GM12878 (cell line): ENCODE data around the gene CTRB1. TPM values are rescaled to one million over a fixed set of nuclear protein-coding genes. Genes with fewer than 3 reads are reported as not detected.
"Not testable (repeated sequence)": the region's sequence is repeated elsewhere in the genome, so short reads cannot be mapped to it uniquely, and the experiment has no call there.

Experiments
- ATAC-seq: fragments of 200-7000 bp; cut with Tn5 transposase; 3 replicates; pipeline ENCODE4 v1.9.1; 2020; ENCODE audit warnings: mild to moderate bottlenecking, moderate library complexity
- BruUV-seq: library from RNA; stranded (reverse); fragments of 400-500 nt; replicated peaks from 2 replicates; lab custom pipeline; 2021; lab: Mats Ljungman, UMichigan
- CTCF ChIA-PET: fragments of 300-600 bp; sonication (Branson Sonifier 250); formaldehyde crosslinking; extraction: SDS; loops from one replicate; lab custom pipeline; 2021; ENCODE audit warnings: inconsistent platforms; lab: Yijun Ruan, JAX
- POLR2A ChIA-PET: fragments of 350-600 bp; formaldehyde crosslinking; extraction: SDS; loops from one replicate; lab custom pipeline; 2021; ENCODE audit warnings: inconsistent platforms; lab: Charles Lee
- RAD21 ChIA-PET: fragments of 300-600 bp; sonication (Branson Sonifier 250); formaldehyde crosslinking; loops from one replicate; lab custom pipeline; 2023; ENCODE audit warnings: antibody characterized with exemption; ENCODE audit not compliant: unreplicated experiment; lab: Charles Lee
- SMC1A ChIA-PET: fragments of 300-600 bp; sonication (Branson Sonifier 250); formaldehyde crosslinking; loops from one replicate; lab custom pipeline; 2023; ENCODE audit not compliant: unreplicated experiment, uncharacterized antibody; lab: Charles Lee
- DNase-seq: peaks from one replicate; pipeline ENCODE4 v3.0.0-alpha.2; 2011; ENCODE audit warnings: low read depth, low spot score
- FAIRE-seq: peaks from 3 replicates; lab custom pipeline; 2011; peaks lifted over from hg19 to GRCh38; lab: Jason Lieb, UNC
- H2AFZ ChIP-seq: 2 replicates; pipeline ENCODE4 v1.6.0; 2011; ENCODE audit warnings: low read depth, low read length, control low read depth; ENCODE audit not compliant: control insufficient read depth
- H3K27ac ChIP-seq: 2 replicates; pipeline ENCODE4 v1.5.1; 2011; ENCODE audit warnings: control low read depth; ENCODE audit not compliant: control insufficient read depth, insufficient read depth
- H3K27me3 ChIP-seq, 2 experiments: replicated peaks in 1 of 2; 2 replicates each; pipeline versions ENCODE4 v1.6.0 to v1.6.1; 2011; ENCODE audit warnings: low read length in 1 of 2; ENCODE audit not compliant: control insufficient read depth in 2 of 2, insufficient read depth in 2 of 2
- H3K36me3 ChIP-seq, 2 experiments: 2 replicates each; pipeline ENCODE4 v1.5.1; 2011; ENCODE audit warnings: low read length in 1 of 2; ENCODE audit not compliant: control insufficient read depth in 2 of 2, insufficient read depth in 2 of 2
- H3K4me1 ChIP-seq: 2 replicates; pipeline ENCODE4 v1.6.1; 2011; ENCODE audit warnings: mild to moderate bottlenecking, low read length, moderate library complexity, mixed read lengths; ENCODE audit not compliant: control insufficient read depth, insufficient read depth
- H3K4me2 ChIP-seq: 2 replicates; pipeline ENCODE4 v1.6.0; 2011; ENCODE audit warnings: control low read depth; ENCODE audit not compliant: control insufficient read depth, insufficient read depth
- H3K4me3 ChIP-seq: fragments of 200-600 bp; sonication (generic); 2 replicates; pipeline ENCODE4 v1.5.1; 2016
- H3K79me2 ChIP-seq: 2 replicates; pipeline ENCODE4 v1.6.0; 2011; ENCODE audit warnings: low read length; ENCODE audit not compliant: control insufficient read depth, insufficient read depth
- H3K9ac ChIP-seq: 2 replicates; pipeline ENCODE4 v1.8.0; 2011; ENCODE audit warnings: low read length, control low read depth, mixed read lengths; ENCODE audit not compliant: control insufficient read depth, insufficient read depth
- H3K9me3 ChIP-seq: replicated peaks from 3 replicates; pipeline ENCODE4 v1.5.1; 2011; ENCODE audit warnings: mild to moderate bottlenecking, low read length; ENCODE audit not compliant: control insufficient read depth, insufficient read depth
- H4K20me1 ChIP-seq: 2 replicates; pipeline ENCODE4 v1.6.0; 2011; ENCODE audit not compliant: control insufficient read depth, insufficient read depth
- CBX5 ChIP-seq: sonication (generic); IDR thresholded peaks from 2 replicates; pipeline ENCODE4 v1.6.1; 2016; ENCODE audit warnings: low read depth, moderate library complexity, mild to moderate bottlenecking, inconsistent platforms
- CEBPB ChIP-seq, 2 experiments: fragments of 150-350 bp in 1 of 2; IDR thresholded peaks; 2 replicates each; pipeline ENCODE4 v1.6.1; 2012 to 2014; ENCODE audit warnings: low read depth in 2 of 2, low read length in 2 of 2, borderline replicate concordance in 1 of 2, inconsistent platforms in 1 of 2
- IKZF1 ChIP-seq: fragments of 450-650 bp; conservative IDR thresholded peaks from 2 replicates; pipeline ENCODE4 v1.6.1; 2017; ENCODE audit warnings: antibody characterized with exemption, mild to moderate bottlenecking
- KAT2A ChIP-seq: conservative IDR thresholded peaks from 2 replicates; pipeline ENCODE4 v1.6.1; 2011; ENCODE audit warnings: low read depth, low read length; ENCODE audit not compliant: control insufficient read depth
- POLR2AphosphoS2 ChIP-seq: IDR thresholded peaks from 2 replicates; pipeline ENCODE4 v1.6.1; 2011; ENCODE audit warnings: low read depth, mild to moderate bottlenecking, low read length, improper control_type of control experiment, moderate library complexity
- RB1 ChIP-seq: fragments of 450-650 bp; formaldehyde crosslinking; IDR thresholded peaks from 2 replicates; pipeline ENCODE4 v1.6.1; 2017; ENCODE audit warnings: mild to moderate bottlenecking, borderline replicate concordance
- STAT1 ChIP-seq: fragments of 450-650 bp; conservative IDR thresholded peaks from 2 replicates; pipeline ENCODE4 v1.6.1; 2014; ENCODE audit warnings: antibody characterized with exemption, mild to moderate bottlenecking
- STAT3 ChIP-seq: IDR thresholded peaks from 2 replicates; pipeline ENCODE4 v1.6.1; 2011; ENCODE audit warnings: low read depth, low read length, improper control_type of control experiment
- WGBS: methylation state at CpG from one replicate; pipeline ENCODE4 v1.1.6; 2016; ENCODE audit warnings: low lambda C conversion rate; ENCODE audit not compliant: insufficient replicate concordance, insufficient coverage; ENCODE audit errors: missing lambda C conversion rate; 5-methylcytosine and 5-hydroxymethylcytosine counted together
- in situ Hi-C: fragments of 300-500 bp; cut with MboI; formaldehyde crosslinking; loops from 9 replicates; pipeline ENCODE4 v1.14.3; 2018; ENCODE audit warnings: mixed read lengths
- intact Hi-C: fragments of 100-400 bp; cut with micrococcal nuclease; formaldehyde crosslinking; loops from one replicate; pipeline ENCODE4 v1.14.2; 2022; ENCODE audit not compliant: unreplicated experiment
- polyA plus RNA-seq, 11 experiments: library from polyadenylated mRNA; depleted of rRNA in 4 of 11; unstranded in 6 of 11; stranded (reverse) in 5 of 11; fragments of >200 nt; fragmentation: Nextera tagmentation in 4 of 11; fragmentation: Illumina TruSeq in 1 of 11; extraction: Ambion mirVana in 4 of 11; extraction: Trizol in 1 of 11; gene quantifications; 1 replicate in 1 of 11; 2 replicates in 10 of 11; pipeline versions ENCODE4 v1.2.1 to v1.2.3, GENCODE V29; 2011 to 2016; ENCODE audit warnings: inconsistent platforms in 2 of 11, missing spikeins in 2 of 11, low read depth in 1 of 11
- total RNA-seq, 4 experiments: library from RNA; depleted of rRNA in 3 of 4; stranded (reverse); fragments of >200 nt in 3 of 4; fragmentation: Illumina TruSeq in 1 of 4; extraction: Trizol in 1 of 4; gene quantifications; 2 replicates each; pipeline versions ENCODE4 v1.2.1 to v1.2.3, GENCODE V29; 2013 to 2021
- TF ChIP-seq, protein P1 (sequence below), 3 experiments: IDR thresholded peaks in 2 of 3; conservative IDR thresholded peaks in 1 of 3; 2 replicates each; pipeline ENCODE4 v1.5.1; 2011; ENCODE audit warnings: low read depth in 3 of 3, low read length in 3 of 3, mild to moderate bottlenecking in 3 of 3, control low read depth in 2 of 3, moderate library complexity in 2 of 3, inconsistent platforms in 1 of 3, mixed read lengths in 1 of 3; ENCODE audit not compliant: control insufficient read depth in 2 of 3, insufficient read depth in 1 of 3; ENCODE audit errors: extremely low read depth in 1 of 3
- TF ChIP-seq, protein P2 (sequence below): IDR thresholded peaks from 2 replicates; pipeline ENCODE4 v1.6.1; 2012; ENCODE audit warnings: low read length, inconsistent platforms

Gene CTRB1
- total and polyA plus RNA-seq, 10 of the 15 experiments (the other 5 are each of a cell fraction or from before 2014, with no cell fraction given), result 0.28 to 4.4 TPM; not detected in 8

DNA sequence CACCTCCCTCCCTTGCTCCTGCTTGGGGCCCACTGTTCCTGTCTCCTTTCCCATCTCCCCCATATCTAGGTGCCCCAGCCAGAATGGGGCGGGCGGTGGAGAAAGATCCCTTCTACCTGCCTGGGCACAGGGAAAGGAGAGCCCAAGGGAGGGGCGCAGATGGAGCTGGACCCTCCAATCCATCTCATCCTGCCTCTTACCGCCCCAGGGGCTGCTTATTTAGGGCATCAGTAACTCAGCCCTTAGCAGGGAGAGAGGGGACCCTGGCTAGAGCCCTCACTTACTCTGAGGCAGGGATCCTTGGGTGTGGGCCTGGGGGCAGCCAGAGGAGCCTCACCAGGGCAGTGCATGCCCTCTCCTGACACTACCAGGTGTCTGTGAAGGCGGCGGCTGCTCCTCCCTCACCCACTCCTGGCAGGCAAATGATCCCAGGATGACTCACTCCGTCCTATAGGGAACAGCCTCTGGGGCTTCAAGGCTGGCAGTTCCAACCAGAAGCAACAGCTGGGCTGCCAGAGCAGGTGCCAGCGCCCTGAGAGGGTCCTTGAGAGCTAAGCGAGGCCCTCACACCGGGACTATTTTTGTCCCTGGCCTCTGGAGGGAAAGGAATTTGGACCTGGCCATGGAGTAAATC is 49.0 kb downstream of the CTRB1 start:
- H3K9ac ChIP-seq, result no peak overlapping the region
- H3K4me3 ChIP-seq, result no peak overlapping the region
- FAIRE-seq (no peak), DNase-seq (no peak), ATAC-seq (no peak)
- BruUV-seq, result no TSS peak
- no peaks in the 10 kb centered on the region; a peak in 1 of 4 replicates for H3K27me3 ChIP-seq
- no peak overlapping the region for H3K27ac ChIP-seq
- SMC1A ChIA-PET, result interaction anchor here (0.6 kb wide), 1 partner anchor 12 kb away, joined by 3 read pairs; no protein-coding TSS in a partner anchor
- intact Hi-C loops (no loop called here), in situ Hi-C loops (no loop called here)
- no peaks in the 10 kb centered on the region for H4K20me1 ChIP-seq
- 69% methylated on average over 10 of the region's 10 CpGs for WGBS
- no peak overlapping the region for H2AFZ ChIP-seq
- TF ChIP-seq STAT1, result no peak
- TF ChIP-seq IKZF1, result no peak
- TF ChIP-seq KAT2A, result no peak
- no peak for TF ChIP-seq CBX5
- no peak for TF ChIP-seq CEBPB (IDR thresholded peaks at IDR 0.05; ENCODE audit: borderline replicate concordance in 1 of 2, low read depth in 2 of 2, low read length in 2 of 2)
- TF ChIP-seq, protein P1, sequence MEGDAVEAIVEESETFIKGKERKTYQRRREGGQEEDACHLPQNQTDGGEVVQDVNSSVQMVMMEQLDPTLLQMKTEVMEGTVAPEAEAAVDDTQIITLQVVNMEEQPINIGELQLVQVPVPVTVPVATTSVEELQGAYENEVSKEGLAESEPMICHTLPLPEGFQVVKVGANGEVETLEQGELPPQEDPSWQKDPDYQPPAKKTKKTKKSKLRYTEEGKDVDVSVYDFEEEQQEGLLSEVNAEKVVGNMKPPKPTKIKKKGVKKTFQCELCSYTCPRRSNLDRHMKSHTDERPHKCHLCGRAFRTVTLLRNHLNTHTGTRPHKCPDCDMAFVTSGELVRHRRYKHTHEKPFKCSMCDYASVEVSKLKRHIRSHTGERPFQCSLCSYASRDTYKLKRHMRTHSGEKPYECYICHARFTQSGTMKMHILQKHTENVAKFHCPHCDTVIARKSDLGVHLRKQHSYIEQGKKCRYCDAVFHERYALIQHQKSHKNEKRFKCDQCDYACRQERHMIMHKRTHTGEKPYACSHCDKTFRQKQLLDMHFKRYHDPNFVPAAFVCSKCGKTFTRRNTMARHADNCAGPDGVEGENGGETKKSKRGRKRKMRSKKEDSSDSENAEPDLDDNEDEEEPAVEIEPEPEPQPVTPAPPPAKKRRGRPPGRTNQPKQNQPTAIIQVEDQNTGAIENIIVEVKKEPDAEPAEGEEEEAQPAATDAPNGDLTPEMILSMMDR (IDR thresholded peaks at IDR 0.05 in 2 of 3, conservative IDR thresholded peaks at IDR 0.05 in 1 of 3; ENCODE audit: control insufficient read depth in 2 of 3, extremely low read depth in 1 of 3, insufficient read depth in 1 of 3, low read depth in 3 of 3, low read length in 3 of 3), result no peak
- TF ChIP-seq POLR2AphosphoS2, result no peak
- no peak for TF ChIP-seq RB1
- no peak for TF ChIP-seq STAT3
- TF ChIP-seq, protein P2, sequence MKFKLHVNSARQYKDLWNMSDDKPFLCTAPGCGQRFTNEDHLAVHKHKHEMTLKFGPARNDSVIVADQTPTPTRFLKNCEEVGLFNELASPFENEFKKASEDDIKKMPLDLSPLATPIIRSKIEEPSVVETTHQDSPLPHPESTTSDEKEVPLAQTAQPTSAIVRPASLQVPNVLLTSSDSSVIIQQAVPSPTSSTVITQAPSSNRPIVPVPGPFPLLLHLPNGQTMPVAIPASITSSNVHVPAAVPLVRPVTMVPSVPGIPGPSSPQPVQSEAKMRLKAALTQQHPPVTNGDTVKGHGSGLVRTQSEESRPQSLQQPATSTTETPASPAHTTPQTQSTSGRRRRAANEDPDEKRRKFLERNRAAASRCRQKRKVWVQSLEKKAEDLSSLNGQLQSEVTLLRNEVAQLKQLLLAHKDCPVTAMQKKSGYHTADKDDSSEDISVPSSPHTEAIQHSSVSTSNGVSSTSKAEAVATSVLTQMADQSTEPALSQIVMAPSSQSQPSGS, result no peak
- CTCF ChIA-PET, result interaction anchor here (1.0 kb wide), 1 partner anchor 34 kb away, joined by 3 read pairs; no protein-coding TSS in a partner anchor
- H3K4me2 ChIP-seq, result no peak overlapping the region
- H3K36me3 ChIP-seq, result no peaks in the 10 kb centered on the region
- RAD21 ChIA-PET, result interaction anchor here (0.6 to 1.1 kb wide), 2 partner anchors 31 to 68 kb away, joined by 3 read pairs; no protein-coding TSS in a partner anchor
- H3K79me2 ChIP-seq, result peaks cover 9% of the 10 kb centered on the region
- H3K9me3 ChIP-seq, result no peaks in the 10 kb centered on the region; the same call in 2 of the 3 replicates
- H3K4me1 ChIP-seq, result peaks cover 21% of the 10 kb centered on the region
- POLR2A ChIA-PET, result no interaction called here

DNA sequence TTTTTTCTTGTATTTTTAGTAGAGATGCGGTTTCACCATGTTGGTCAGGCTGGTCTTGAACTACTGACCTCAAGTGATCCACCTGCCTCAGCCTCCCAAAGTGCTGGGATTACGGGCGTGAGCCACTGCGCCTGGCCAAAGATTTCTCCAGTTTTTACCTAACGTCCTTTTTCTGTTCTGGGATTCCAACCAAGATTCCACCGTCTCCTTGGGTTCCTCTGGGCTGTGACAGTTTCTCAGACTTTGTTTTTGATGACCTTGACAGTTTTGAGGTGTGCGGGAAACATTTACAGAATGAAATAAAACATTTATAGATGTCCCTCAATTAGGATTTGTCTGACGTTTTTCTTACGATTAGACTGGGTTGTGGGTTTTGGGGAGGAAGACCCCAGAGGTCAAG is 50.6 kb downstream of the CTRB1 start:
- DNase-seq, result not testable (repeated sequence)

More for the DNA sequence above, 50.6 kb downstream of the CTRB1 start:
- H3K79me2 ChIP-seq, H4K20me1 ChIP-seq, BruUV-seq, ATAC-seq, POLR2A ChIA-PET, H3K27ac ChIP-seq, RAD21 ChIA-PET, H2AFZ ChIP-seq, H3K4me2 ChIP-seq, H3K27me3 ChIP-seq, H3K9me3 ChIP-seq, FAIRE-seq, H3K36me3 ChIP-seq, SMC1A ChIA-PET, intact Hi-C loops, H3K4me3 ChIP-seq, in situ Hi-C loops, H3K9ac ChIP-seq: not testable (repeated sequence)
- H3K4me1 ChIP-seq, result peaks cover 26% of the 10 kb centered on the region
- WGBS, result 69% methylated on average over 9 of the region's 9 CpGs
- CTCF ChIA-PET, result interaction anchor here (0.6 kb wide), 1 partner anchor 270 kb away, joined by 3 read pairs; the partner anchor contains the start of gene ZNRF1
